Femur (tissue), 1 donor: ENCODE measurements around the gene TBKBP1.
"Not testable (repeated sequence)": the region's sequence is repeated elsewhere in the genome, so short reads cannot be mapped to it uniquely, and the experiment has no call there.

ENCODE experiments used
- DNase-seq: peaks from one replicate; pipeline ENCODE4 v3.0.0-alpha.2; 2017

Gene TBKBP1

GRCh38 chr17:47733047-47733673 is 39.2 kb downstream of the TBKBP1 start, which contains the start of gene TBX21:
Gene TBX21 (plus strand): TSS chr17:47733236. CDS start chr17:47733455, 219 bp downstream.
- peak; percentile 67 for DNase-seq

DNA sequence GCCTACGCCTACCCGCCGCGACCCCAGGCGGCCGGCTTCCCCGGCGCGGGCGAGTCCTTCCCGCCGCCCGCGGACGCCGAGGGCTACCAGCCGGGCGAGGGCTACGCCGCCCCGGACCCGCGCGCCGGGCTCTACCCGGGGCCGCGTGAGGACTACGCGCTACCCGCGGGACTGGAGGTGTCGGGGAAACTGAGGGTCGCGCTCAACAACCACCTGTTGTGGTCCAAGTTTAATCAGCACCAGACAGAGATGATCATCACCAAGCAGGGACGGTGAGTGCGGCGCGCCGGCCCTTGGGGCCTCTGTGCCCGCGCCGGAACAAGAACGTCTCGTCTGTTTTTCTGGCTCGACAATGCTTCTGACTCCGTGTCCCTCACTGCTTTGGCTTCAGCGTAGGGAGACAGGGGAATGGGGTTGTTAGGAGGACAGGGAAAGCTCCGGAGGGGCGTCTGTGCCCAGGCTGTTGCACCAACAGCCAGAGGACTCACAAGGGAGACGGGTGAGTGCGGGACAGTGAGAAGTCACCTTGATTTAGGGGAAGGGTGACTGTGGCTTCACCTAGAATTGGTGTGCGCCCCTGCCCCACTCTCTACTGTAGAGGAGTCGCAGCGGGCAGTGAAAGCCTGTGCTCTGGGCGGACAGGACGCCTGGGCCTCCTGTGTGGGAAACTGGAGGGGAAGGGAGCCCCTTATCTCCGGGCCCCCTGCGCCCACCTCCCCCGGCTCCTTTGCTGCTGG is 39.9 kb downstream of the TBKBP1 start:
- DNase-seq: no peak

GRCh38 chr17:47735139-47735464 is 41.1 kb downstream of the TBKBP1 start:
- no peak for DNase-seq

DNA sequence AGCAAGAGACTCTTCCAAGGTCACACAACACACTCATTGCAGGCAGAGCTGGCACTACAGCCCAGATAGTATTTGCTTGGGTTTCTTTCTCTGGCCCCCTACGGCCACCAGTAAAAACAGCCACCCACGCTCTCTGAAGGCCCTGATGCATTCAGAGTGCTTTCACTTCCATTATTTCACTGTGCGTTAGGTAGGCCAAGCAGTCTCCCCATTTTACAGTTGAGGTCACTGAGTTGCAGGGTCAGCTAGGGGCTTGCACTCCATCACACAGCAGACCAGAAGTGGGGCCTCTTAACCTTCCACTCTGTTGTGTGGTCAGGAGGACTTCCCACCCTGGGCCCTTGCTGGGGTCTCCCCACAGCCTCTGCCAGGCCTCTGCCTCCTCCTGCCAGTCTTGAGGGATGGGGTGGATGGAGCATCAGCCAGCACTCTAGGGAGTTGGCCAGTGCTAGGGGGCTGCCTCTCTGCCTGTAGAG is 41.6 kb downstream of the TBKBP1 start:
- DNase-seq: no peak

GRCh38 chr17:47736501-47737495 is 42.8 kb downstream of the TBKBP1 start:
- DNase-seq: no peak

GRCh38 chr17:47738178-47738577 is 44.2 kb downstream of the TBKBP1 start:
- no peak for DNase-seq

- no peak for DNase-seq
These were observed 45.2 kb downstream of the TBKBP1 start for GRCh38 chr17:47739150-47739549.

DNA sequence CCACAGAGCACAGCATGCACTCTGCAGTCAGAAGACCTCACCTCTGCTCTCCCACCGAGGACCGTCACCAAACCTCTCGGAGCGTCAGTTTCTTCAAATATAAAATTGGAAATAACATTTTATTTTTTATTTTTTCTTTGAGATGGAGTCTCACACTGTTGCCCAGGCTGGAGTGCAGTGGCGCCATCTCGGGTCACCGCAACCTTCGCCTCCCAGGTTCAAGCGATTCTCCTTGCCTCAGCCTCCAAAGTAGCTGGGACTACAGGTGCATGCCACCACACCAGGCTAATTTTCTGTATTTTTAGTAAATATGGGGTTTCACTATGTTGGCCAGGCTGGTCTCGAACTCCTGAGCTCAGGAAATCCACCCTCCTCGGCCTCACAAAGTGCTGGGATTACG is 46.0 kb downstream of the TBKBP1 start:
- DNase-seq: not testable (repeated sequence)

DNA sequence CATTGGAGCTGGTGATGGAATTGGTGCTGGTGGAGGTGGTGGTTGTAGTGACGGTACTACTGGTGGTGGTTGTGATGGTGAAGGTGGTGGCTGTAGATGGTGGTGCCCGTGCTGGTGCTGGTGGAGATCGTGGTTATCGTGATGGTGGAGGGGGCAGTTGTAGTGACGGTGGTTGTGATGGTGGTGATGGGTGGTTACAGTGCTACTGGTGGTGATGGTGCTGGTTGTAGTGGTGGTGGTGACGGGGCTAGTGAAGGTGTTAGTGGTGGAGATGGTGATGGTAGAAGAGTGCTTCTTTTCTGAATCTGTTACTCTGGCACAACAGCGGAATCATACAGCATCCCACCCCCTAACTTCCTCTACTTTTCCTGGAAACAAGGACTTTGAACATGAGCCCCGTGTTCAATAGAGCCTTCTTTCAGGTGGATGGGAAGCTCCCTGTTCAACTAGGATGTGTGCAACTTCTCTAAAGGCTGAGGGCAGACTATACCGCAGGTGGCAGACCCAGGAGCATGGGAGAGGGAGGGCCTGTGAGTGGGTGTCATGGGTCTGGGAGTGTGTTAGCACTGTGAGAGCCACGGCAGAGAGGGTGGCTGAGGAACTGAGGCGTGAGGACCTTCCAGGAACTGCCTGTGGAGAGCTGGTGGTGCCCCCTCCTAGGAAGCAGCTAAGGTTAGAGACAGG is 47.3 kb downstream of the TBKBP1 start:
- DNase-seq: no peak

- DNase-seq: no peak
These were observed 47.8 kb downstream of the TBKBP1 start for GRCh38 chr17:47741793-47742145.

GRCh38 chr17:47742319-47743181 is 48.6 kb downstream of the TBKBP1 start:
- DNase-seq: no peak

- DNase-seq: no peak
These were observed 50.4 kb downstream of the TBKBP1 start for GRCh38 chr17:47744168-47745036.

DNA sequence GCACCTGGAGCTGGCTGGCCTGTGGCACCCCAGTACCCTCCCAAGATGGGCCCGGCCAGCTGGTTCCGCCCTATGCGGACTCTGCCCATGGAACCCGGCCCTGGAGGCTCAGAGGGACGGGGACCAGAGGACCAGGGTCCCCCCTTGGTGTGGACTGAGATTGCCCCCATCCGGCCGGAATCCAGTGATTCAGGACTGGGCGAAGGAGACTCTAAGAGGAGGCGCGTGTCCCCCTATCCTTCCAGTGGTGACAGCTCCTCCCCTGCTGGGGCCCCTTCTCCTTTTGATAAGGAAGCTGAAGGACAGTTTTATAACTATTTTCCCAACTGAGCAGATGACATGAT is 51.0 kb downstream of the TBKBP1 start:
- DNase-seq: no peak

GRCh38 chr17:47751471-47751870 is 57.5 kb downstream of the TBKBP1 start:
- no peak for DNase-seq

GRCh38 chr17:47757386-47757785 is 63.4 kb downstream of the TBKBP1 start:
- DNase-seq: no peak

DNA sequence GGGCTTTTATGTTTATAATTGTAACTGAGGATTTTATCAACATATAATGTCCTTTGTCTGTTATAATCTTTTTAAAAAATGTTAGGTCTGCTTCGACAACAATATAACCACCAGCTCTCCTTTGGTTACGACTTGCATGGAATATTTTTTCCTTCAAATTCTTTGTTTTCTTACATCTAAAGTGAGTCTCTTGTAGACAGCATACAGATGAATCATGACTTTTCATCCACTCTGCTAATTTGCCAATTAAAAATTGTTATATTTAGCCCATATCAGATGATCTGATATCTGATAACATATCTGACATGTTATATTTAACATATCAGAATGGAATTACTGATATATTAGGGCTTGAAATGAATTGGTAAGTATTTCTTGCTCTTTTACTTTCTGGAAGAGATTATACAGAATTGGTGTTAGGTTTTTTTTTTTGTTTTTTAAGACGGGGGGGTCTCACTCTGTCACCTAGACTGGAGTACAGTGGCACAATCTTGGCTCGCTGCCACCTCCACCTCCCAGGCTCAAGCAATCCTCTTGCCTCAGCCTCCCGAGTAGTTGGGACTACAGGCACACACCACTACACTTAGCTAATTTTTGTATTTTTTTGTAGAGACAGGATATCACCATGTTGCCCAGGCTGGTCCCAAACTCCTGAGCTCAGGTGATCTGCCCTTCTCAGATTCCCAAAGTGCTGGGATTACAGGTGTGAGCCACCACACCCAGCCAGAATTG is 66.6 kb downstream of the TBKBP1 start:
- DNase-seq: no peak
